NT2/D1 (cell line): ENCODE measurements around the gene GDI2.

ENCODE experiments used
- DNase-seq: peaks from one replicate; pipeline ENCODE4 v3.0.0-alpha.2; 2011; ENCODE audit warnings: low read depth, low spot score
- H3K27me3 ChIP-seq: 2 replicates; pipeline ENCODE4 v1.6.0; 2011; ENCODE audit warnings: mild to moderate bottlenecking; ENCODE audit not compliant: insufficient read length, insufficient read depth
- H3K36me3 ChIP-seq: 2 replicates; pipeline ENCODE4 v1.6.1; 2011; ENCODE audit warnings: mild to moderate bottlenecking, low read length, mixed read lengths; ENCODE audit not compliant: insufficient read depth, insufficient read length
- H3K4me1 ChIP-seq: 2 replicates; pipeline ENCODE4 v1.5.1; 2011; ENCODE audit not compliant: insufficient read depth, insufficient read length
- H3K4me3 ChIP-seq: 2 replicates; pipeline ENCODE4 v1.5.1; 2011; ENCODE audit warnings: low read depth; ENCODE audit not compliant: insufficient read length
- H3K9ac ChIP-seq: 2 replicates; pipeline ENCODE4 v1.6.0; 2011; ENCODE audit warnings: low read depth; ENCODE audit not compliant: insufficient read length
- H3K9me3 ChIP-seq: 2 replicates; pipeline ENCODE4 v1.5.1; 2011; ENCODE audit warnings: mild to moderate bottlenecking, low read length; ENCODE audit not compliant: insufficient read depth
- SUZ12 ChIP-seq: IDR thresholded peaks from 2 replicates; pipeline ENCODE4 v1.6.1; 2011; ENCODE audit not compliant: insufficient read length, insufficient read depth; ENCODE audit errors: extremely low read depth
- YY1 ChIP-seq: IDR thresholded peaks from 2 replicates; pipeline ENCODE4 v1.6.1; 2011; ENCODE audit not compliant: insufficient read length, insufficient read depth
- ZNF274 ChIP-seq: IDR thresholded peaks from 2 replicates; pipeline ENCODE4 v1.6.1; 2011; ENCODE audit warnings: mild to moderate bottlenecking, low read depth, low read length

GDI2 gene

DNA sequence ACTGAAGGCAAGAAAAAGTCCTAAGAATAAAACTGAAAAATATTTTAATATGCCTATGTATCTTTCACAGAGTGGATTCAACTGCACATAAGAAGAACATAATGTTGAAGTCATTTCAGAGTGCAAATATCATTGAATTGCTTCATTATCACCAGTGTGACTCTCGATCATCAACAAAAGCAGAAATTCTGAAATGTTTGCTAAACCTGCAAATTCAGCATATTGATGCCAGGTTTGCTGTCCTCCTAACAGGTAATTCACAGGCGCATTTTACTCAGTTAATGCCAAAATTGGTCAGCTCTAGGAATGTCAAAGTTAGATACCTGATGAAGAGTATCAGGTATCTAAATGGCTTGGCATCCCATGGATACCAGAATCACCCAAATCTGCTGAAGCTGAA lies 52.0 kb downstream of the GDI2 start:
- Histone ChIP-seq H3K27me3 (no peaks in the 10 kb centered on the region), H3K4me3 (no peak overlapping the region), H3K4me1 (no peaks in the 10 kb centered on the region), H3K36me3 (peaks cover 90% of the 10 kb centered on the region), H3K9me3 (no peaks in the 10 kb centered on the region), H3K9ac (no peak overlapping the region)
- TF ChIP-seq ZNF274 (no peak), YY1 (no peak), SUZ12 (no peak)
- no peak for DNase-seq

- H3K4me1 ChIP-seq: no peaks in the 10 kb centered on the region
- peaks cover 90% of the 10 kb centered on the region for H3K36me3 ChIP-seq
- TF ChIP-seq YY1 (no peak), ZNF274 (no peak), SUZ12 (no peak)
- no peak overlapping the region for H3K4me3 ChIP-seq
- no peaks in the 10 kb centered on the region for H3K27me3 ChIP-seq
- no peak for DNase-seq
- H3K9me3 ChIP-seq: no peaks in the 10 kb centered on the region
- H3K9ac ChIP-seq: no peak overlapping the region
Observed at GRCh38 chr10:5760515-5760914, 52.7 kb downstream of the GDI2 start.

GRCh38 chr10:5758927-5759326 lies 54.3 kb downstream of the GDI2 start:
- Histone ChIP-seq H3K9me3 (no peaks in the 10 kb centered on the region), H3K4me1 (no peaks in the 10 kb centered on the region), H3K27me3 (no peaks in the 10 kb centered on the region), H3K36me3 (peaks cover 80% of the 10 kb centered on the region), H3K9ac (no peak overlapping the region), H3K4me3 (no peak overlapping the region)
- no peak for TF ChIP-seq SUZ12
- no peak for TF ChIP-seq YY1
- no peak for TF ChIP-seq ZNF274
- no peak for DNase-seq

DNA sequence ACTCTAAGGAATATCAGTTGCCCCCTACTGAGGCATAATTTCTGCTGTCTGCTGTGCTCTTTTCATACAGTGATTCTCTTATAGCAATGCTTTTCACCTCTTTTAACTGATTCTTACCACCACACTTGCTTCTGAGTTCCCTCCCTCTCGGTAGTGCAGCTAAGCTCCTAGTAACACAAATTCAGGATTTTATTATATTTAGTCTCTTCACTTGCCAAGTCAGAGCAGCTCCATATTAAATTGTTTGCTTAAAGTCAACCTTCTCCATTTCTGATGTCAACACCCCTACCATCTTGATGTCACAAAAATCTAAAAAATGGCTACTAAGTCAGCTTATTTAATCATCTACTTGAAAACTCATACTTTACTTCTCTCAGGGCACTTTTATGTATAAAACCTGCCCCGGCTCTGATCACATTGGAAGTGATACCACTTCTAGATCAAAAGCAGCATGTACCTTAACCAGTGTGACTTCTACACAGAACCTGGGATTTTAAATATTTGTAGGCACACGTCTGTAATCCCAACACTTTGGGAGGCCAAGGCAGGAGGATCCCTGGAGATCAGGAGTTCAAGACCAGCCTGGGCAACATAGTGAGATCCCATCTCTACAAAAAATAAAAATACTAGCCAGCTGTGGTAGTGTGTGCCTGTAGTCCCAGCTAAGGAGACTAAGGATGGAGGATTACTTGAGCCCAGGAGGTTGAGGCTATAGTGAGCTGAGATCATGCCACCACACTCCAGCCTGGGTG lies 55.3 kb downstream of the GDI2 start:
- no peak overlapping the region for H3K4me3 ChIP-seq
- H3K9ac ChIP-seq: no peak overlapping the region
- no peaks in the 10 kb centered on the region for H3K4me1 ChIP-seq
- H3K36me3 ChIP-seq: peaks cover 70% of the 10 kb centered on the region
- H3K27me3 ChIP-seq: no peaks in the 10 kb centered on the region
- DNase-seq: no peak
- no peaks in the 10 kb centered on the region for H3K9me3 ChIP-seq
- no peak for TF ChIP-seq ZNF274

GRCh38 chr10:5752301-5752871 lies 60.8 kb downstream of the GDI2 start:
- Histone ChIP-seq H3K27me3 (no peaks in the 10 kb centered on the region), H3K9ac (peak overlapping the region; percentile 12), H3K36me3 (peaks cover 75% of the 10 kb centered on the region), H3K4me1 (peaks cover 8% of the 10 kb centered on the region), H3K4me3 (no peak overlapping the region), H3K9me3 (no peaks in the 10 kb centered on the region)
- no peak for DNase-seq
- no peak for TF ChIP-seq SUZ12

DNA sequence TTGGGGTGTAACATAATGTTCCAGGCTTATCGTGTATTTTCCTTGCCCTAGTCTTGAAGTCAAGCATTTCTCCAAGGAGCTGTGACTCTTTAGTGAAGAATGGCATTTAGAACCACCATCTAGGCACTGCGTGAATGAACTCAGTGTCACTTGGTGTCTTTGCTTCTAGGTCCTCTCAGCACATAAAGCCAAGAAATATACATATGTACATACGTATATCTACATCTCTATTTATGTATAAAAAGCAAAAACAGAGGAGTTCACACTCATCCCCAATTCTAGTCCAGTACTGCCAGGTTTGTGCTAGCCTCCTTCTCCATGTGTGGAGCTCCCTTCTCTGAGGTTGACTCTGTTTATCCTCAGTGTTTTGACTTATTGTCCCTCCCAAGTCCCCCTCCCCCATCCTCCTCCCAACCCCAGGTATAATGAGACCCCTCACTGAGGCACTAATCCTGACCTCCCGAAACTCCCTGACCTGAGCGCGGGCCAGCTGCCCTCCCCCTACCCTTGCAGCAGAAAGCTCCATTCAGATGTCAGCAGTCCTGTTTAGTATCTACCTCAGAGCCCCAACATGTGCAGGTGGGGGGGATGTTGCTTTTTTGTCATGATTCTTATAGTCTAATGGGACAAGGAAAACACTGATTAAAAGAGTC lies 61.5 kb downstream of the GDI2 start:
- Histone ChIP-seq H3K27me3 (no peaks in the 10 kb centered on the region), H3K36me3 (peaks cover 75% of the 10 kb centered on the region), H3K4me1 (peaks cover 8% of the 10 kb centered on the region), H3K4me3 (no peak overlapping the region), H3K9ac (no peak overlapping the region), H3K9me3 (no peaks in the 10 kb centered on the region)
- TF ChIP-seq SUZ12 (no peak), ZNF274 (no peak), YY1 (no peak)
- DNase-seq: no peak

DNA sequence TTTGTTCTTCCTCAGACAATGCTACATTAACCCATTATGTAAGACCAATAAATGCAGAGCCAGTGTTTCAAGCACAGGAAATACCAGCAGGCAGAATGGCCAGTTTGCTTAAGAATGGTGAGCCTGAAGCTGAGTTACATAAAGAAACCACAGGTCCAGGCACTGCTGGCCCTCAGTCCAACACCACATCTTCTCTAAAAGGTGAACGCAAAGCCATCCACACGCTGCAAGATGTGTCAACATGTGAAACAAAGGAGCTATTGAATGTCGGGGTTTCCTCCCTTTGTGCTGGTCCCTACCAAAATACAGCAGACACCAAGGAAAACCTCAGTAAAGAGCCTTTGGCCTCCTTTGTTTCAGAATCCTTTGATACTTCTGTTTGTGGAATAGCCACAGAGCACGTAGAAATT lies 64.8 kb downstream of the GDI2 start:
- Histone ChIP-seq H3K36me3 (peaks cover 76% of the 10 kb centered on the region), H3K9ac (no peak overlapping the region), H3K4me3 (no peak overlapping the region), H3K4me1 (peaks cover 8% of the 10 kb centered on the region), H3K27me3 (no peaks in the 10 kb centered on the region), H3K9me3 (no peaks in the 10 kb centered on the region)
- DNase-seq: no peak
- TF ChIP-seq SUZ12 (no peak), ZNF274 (no peak), YY1 (no peak)
